Transverse colon (tissue), 4 donors: ENCODE results near the gene CDH13. TPM values are rescaled to one million over a fixed set of nuclear protein-coding genes. Genes with fewer than 3 reads are reported as not detected.

Source experiments
- DNase-seq: peaks from one replicate; pipeline ENCODE4 v3.0.0-alpha.2; 2019
- H3K27ac ChIP-seq, 4 donors: fragments of 200-600 bp; sonication (generic); 2 replicates each; pipeline ENCODE4 v1.5.1; 2016 to 2018; ENCODE audit warnings: inconsistent platforms in 4 of 4
- H3K27me3 ChIP-seq: fragments of 200-600 bp; sonication (generic); 2 replicates; pipeline ENCODE4 v1.5.1; 2017; ENCODE audit warnings: inconsistent platforms
- H3K36me3 ChIP-seq, 4 donors: fragments of 200-600 bp; sonication (generic); 2 replicates each; pipeline ENCODE4 v1.5.1; 2017 to 2019; ENCODE audit warnings: inconsistent platforms in 4 of 4
- H3K4me1 ChIP-seq, 4 donors: fragments of 200-600 bp; sonication (generic); 2 replicates each; pipeline ENCODE4 v1.5.1; 2017 to 2020; ENCODE audit warnings: inconsistent platforms in 4 of 4
- H3K4me3 ChIP-seq, 4 donors: fragments of 200-600 bp; sonication (generic); 1 replicate in 1 of 4; 2 replicates in 3 of 4; pipeline versions ENCODE4 v1.5.1 to v1.6.1; 2017 to 2019; ENCODE audit warnings: inconsistent platforms in 4 of 4
- H3K9me3 ChIP-seq, 2 donors: fragments of 200-600 bp; sonication (generic); 2 replicates each; pipeline ENCODE4 v1.5.1; 2017 to 2019; ENCODE audit warnings: inconsistent platforms in 2 of 2
- CTCF ChIP-seq, 5 experiments: fragments of 200-600 bp in 3 of 5; fragments of 450-650 bp in 2 of 5; sonication (generic) in 3 of 5; IDR thresholded peaks; 1 replicate in 2 of 5; 2 replicates in 3 of 5; pipeline ENCODE4 v1.5.1; 2016 to 2017; ENCODE audit warnings: antibody characterized with exemption in 5 of 5, inconsistent platforms in 3 of 5, mild to moderate bottlenecking in 2 of 5, moderate library complexity in 1 of 5
- EP300 ChIP-seq: sonication (generic); formaldehyde crosslinking; IDR thresholded peaks from one replicate; pipeline ENCODE4 v1.6.1; 2017; ENCODE audit warnings: antibody characterized with exemption, low read depth
- POLR2A ChIP-seq: fragments of 450-650 bp; IDR thresholded peaks from one replicate; pipeline ENCODE4 v1.6.1; 2016; ENCODE audit warnings: antibody characterized with exemption, mild to moderate bottlenecking, moderate library complexity
- POLR2AphosphoS5 ChIP-seq, 3 donors: sonication (generic); formaldehyde crosslinking; IDR thresholded peaks; one replicate each; pipeline ENCODE4 v1.6.1; 2016; ENCODE audit warnings: antibody characterized with exemption in 3 of 3
- WGBS, 2 donors: methylation state at CpG; one replicate each; pipeline ENCODE4 v1.1.5; 2018; ENCODE audit warnings: low coverage in 1 of 2; 5-methylcytosine and 5-hydroxymethylcytosine counted together
- in situ Hi-C, 4 donors: fragments of 200-750 bp; cut with MboI; loops; one replicate each; pipeline versions ENCODE4 v1.15.0 to v1.15.1; 2017; ENCODE audit warnings: low sequenced_read_pairs in 3 of 4, low pct_ligation_motif_present in 1 of 4, low pct_unique_long_range_greater_than_20kb in 1 of 4
- intact Hi-C: fragments of 100-400 bp; cut with DNase I; formaldehyde crosslinking; loops from one replicate; pipeline ENCODE4 v1.15.1; 2023; ENCODE audit warnings: low total_unique reads
- total RNA-seq, 4 donors: library from RNA; depleted of rRNA; stranded (reverse); fragments of >200 nt; gene quantifications; one replicate each; pipeline ENCODE4 v1.1.0, GENCODE V29; 2016

The CDH13 gene
- total RNA-seq, 4 donors from 2014 or later = 3.8 to 28.1 (median 5.8) TPM

- DNase-seq = no peak
- 76 to 90% methylated on average over 3 to 4 of the region's 4 CpGs for WGBS, 2 donors
- intact Hi-C loops (no loop called here), in situ Hi-C loops (no loop called here)
- H3K9me3 ChIP-seq = no peaks in the 10 kb centered on the region
- no peaks in the 10 kb centered on the region for H3K4me1 ChIP-seq
- H3K4me3 ChIP-seq = no peak overlapping the region
- TF ChIP-seq POLR2AphosphoS5 (IDR thresholded peaks at IDR 0.05) (no peak), EP300 (no peak), CTCF (IDR thresholded peaks at IDR 0.05) (no peak), POLR2A (no peak)
- no peak overlapping the region for H3K27ac ChIP-seq
- H3K36me3 ChIP-seq = no peaks in the 10 kb centered on the region
- H3K27me3 ChIP-seq = no peaks in the 10 kb centered on the region
These were observed 141.0 kb downstream of the CDH13 start for GRCh38 chr16:82767808-82768207.

GRCh38 chr16:82769845-82770244 lies 143.1 kb downstream of the CDH13 start:
- no peak for DNase-seq
- no peaks in the 10 kb centered on the region for H3K27me3 ChIP-seq
- no peaks in the 10 kb centered on the region for H3K36me3 ChIP-seq
- intact Hi-C loops (no loop called here), in situ Hi-C loops (no loop called here)
- H3K27ac ChIP-seq = no peak overlapping the region
- H3K4me3 ChIP-seq = no peak overlapping the region
- TF ChIP-seq EP300 = no peak
- no peak for TF ChIP-seq POLR2A
- no peak for TF ChIP-seq CTCF (IDR thresholded peaks at IDR 0.05)
- no peak for TF ChIP-seq POLR2AphosphoS5 (IDR thresholded peaks at IDR 0.05)
- no peaks in the 10 kb centered on the region for H3K4me1 ChIP-seq
- H3K9me3 ChIP-seq = no peaks in the 10 kb centered on the region
- WGBS, 2 donors = 88% methylated on average over 4 to 5 of the region's 5 CpGs

- no peaks in the 10 kb centered on the region for H3K36me3 ChIP-seq
- no peak overlapping the region for H3K27ac ChIP-seq
- DNase-seq = no peak
- in situ Hi-C loops (no loop called here), intact Hi-C loops (no loop called here)
- H3K9me3 ChIP-seq = no peaks in the 10 kb centered on the region
- TF ChIP-seq POLR2A = no peak
- TF ChIP-seq POLR2AphosphoS5 (IDR thresholded peaks at IDR 0.05) = no peak
- no peak for TF ChIP-seq CTCF (IDR thresholded peaks at IDR 0.05)
- TF ChIP-seq EP300 = no peak
- H3K27me3 ChIP-seq = no peaks in the 10 kb centered on the region
- H3K4me1 ChIP-seq = no peaks in the 10 kb centered on the region
- 77 to 100% methylated on average over 1 to 3 of the region's 3 CpGs for WGBS, 2 donors
- no peak overlapping the region for H3K4me3 ChIP-seq
These were observed 145.4 kb downstream of the CDH13 start for GRCh38 chr16:82772215-82772614.

GRCh38 chr16:82773018-82773417 lies 146.2 kb downstream of the CDH13 start:
- intact Hi-C loops = no loop called here

More at GRCh38 chr16:82773018-82773417, 146.2 kb downstream of the CDH13 start:
- H3K9me3 ChIP-seq = no peaks in the 10 kb centered on the region
- no peaks in the 10 kb centered on the region for H3K4me1 ChIP-seq
- 81% methylated on average over 1 of the region's 1 CpG; no CpG with 5 or more reads in 1 of the 2 donors for WGBS, 2 donors
- no peak overlapping the region for H3K4me3 ChIP-seq
- no peaks in the 10 kb centered on the region for H3K27me3 ChIP-seq
- in situ Hi-C loops = no loop called here
- no peak overlapping the region for H3K27ac ChIP-seq
- DNase-seq = no peak
- no peaks in the 10 kb centered on the region for H3K36me3 ChIP-seq
- TF ChIP-seq POLR2A = no peak
- no peak for TF ChIP-seq CTCF (IDR thresholded peaks at IDR 0.05)
- no peak for TF ChIP-seq EP300
- no peak for TF ChIP-seq POLR2AphosphoS5 (IDR thresholded peaks at IDR 0.05)
